ENCODE data around the gene PIGU. TPM values are rescaled to one million over a fixed set of nuclear protein-coding genes. Genes with fewer than 3 reads are reported as not detected.

The PIGU gene
- total and polyA plus RNA-seq, 2 of the 13 experiments (the other 11 are each of a cell fraction or from before 2014, with no cell fraction given), result 45.5 to 231 TPM

- TF ChIP-seq, protein P1, sequence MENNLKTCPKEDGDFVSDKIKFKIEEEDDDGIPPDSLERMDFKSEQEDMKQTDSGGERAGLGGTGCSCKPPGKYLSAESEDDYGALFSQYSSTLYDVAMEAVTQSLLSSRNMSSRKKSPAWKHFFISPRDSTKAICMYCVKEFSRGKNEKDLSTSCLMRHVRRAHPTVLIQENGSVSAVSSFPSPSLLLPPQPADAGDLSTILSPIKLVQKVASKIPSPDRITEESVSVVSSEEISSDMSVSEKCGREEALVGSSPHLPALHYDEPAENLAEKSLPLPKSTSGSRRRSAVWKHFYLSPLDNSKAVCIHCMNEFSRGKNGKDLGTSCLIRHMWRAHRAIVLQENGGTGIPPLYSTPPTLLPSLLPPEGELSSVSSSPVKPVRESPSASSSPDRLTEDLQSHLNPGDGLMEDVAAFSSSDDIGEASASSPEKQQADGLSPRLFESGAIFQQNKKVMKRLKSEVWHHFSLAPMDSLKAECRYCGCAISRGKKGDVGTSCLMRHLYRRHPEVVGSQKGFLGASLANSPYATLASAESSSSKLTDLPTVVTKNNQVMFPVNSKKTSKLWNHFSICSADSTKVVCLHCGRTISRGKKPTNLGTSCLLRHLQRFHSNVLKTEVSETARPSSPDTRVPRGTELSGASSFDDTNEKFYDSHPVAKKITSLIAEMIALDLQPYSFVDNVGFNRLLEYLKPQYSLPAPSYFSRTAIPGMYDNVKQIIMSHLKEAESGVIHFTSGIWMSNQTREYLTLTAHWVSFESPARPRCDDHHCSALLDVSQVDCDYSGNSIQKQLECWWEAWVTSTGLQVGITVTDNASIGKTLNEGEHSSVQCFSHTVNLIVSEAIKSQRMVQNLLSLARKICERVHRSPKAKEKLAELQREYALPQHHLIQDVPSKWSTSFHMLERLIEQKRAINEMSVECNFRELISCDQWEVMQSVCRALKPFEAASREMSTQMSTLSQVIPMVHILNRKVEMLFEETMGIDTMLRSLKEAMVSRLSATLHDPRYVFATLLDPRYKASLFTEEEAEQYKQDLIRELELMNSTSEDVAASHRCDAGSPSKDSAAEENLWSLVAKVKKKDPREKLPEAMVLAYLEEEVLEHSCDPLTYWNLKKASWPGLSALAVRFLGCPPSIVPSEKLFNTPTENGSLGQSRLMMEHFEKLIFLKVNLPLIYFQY (CRISPR knock-in tag; IDR thresholded peaks at IDR 0.05; ENCODE audit: borderline replicate concordance), result no peak
- TF ChIP-seq, protein P2, sequence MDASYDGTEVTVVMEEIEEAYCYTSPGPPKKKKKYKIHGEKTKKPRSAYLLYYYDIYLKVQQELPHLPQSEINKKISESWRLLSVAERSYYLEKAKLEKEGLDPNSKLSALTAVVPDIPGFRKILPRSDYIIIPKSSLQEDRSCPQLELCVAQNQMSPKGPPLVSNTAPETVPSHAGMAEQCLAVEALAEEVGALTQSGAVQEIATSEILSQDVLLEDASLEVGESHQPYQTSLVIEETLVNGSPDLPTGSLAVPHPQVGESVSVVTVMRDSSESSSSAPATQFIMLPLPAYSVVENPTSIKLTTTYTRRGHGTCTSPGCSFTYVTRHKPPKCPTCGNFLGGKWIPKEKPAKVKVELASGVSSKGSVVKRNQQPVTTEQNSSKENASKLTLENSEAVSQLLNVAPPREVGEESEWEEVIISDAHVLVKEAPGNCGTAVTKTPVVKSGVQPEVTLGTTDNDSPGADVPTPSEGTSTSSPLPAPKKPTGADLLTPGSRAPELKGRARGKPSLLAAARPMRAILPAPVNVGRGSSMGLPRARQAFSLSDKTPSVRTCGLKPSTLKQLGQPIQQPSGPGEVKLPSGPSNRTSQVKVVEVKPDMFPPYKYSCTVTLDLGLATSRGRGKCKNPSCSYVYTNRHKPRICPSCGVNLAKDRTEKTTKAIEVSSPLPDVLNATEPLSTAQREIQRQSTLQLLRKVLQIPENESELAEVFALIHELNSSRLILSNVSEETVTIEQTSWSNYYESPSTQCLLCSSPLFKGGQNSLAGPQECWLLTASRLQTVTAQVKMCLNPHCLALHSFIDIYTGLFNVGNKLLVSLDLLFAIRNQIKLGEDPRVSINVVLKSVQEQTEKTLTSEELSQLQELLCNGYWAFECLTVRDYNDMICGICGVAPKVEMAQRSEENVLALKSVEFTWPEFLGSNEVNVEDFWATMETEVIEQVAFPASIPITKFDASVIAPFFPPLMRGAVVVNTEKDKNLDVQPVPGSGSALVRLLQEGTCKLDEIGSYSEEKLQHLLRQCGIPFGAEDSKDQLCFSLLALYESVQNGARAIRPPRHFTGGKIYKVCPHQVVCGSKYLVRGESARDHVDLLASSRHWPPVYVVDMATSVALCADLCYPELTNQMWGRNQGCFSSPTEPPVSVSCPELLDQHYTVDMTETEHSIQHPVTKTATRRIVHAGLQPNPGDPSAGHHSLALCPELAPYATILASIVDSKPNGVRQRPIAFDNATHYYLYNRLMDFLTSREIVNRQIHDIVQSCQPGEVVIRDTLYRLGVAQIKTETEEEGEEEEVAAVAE (CRISPR knock-in tag; IDR thresholded peaks at IDR 0.05; ENCODE audit: borderline replicate concordance), result no peak
- no peak for TF ChIP-seq ZNF660 (CRISPR knock-in tag; IDR thresholded peaks at IDR 0.05; ENCODE audit: borderline replicate concordance, low read depth)
- no peak for TF ChIP-seq ZNF124 (CRISPR knock-in tag; IDR thresholded peaks at IDR 0.05)
- TF ChIP-seq ZSCAN5A (CRISPR knock-in tag; IDR thresholded peaks at IDR 0.05; ENCODE audit: borderline replicate concordance), result no peak
- TF ChIP-seq ZC3H4 (CRISPR knock-in tag; IDR thresholded peaks at IDR 0.05; ENCODE audit: borderline replicate concordance), result no peak
- no peak for TF ChIP-seq LRRFIP1 (CRISPR knock-in tag; conservative IDR thresholded peaks at IDR 0.05)
- TF ChIP-seq HOXA5 (CRISPR knock-in tag; IDR thresholded peaks at IDR 0.05), result peak; percentile 31; the same call in 1 of the 2 replicates
- TF ChIP-seq ZNF207 (IDR thresholded peaks at IDR 0.05; ENCODE audit: borderline replicate concordance), result no peak
- no peak for TF ChIP-seq ZNF839 (CRISPR knock-in tag; IDR thresholded peaks at IDR 0.05; ENCODE audit: borderline replicate concordance)
- TF ChIP-seq TEAD3 (CRISPR knock-in tag; optimal IDR thresholded peaks at IDR 0.05; ENCODE audit: borderline replicate concordance), result peak; percentile 3
- no peak for TF ChIP-seq YY1 (IDR thresholded peaks at IDR 0.05; ENCODE audit: insufficient read depth, insufficient replicate concordance, low read depth, low read length)
- no peak; the same call in 1 of the 2 replicates for TF ChIP-seq ZBTB44 (CRISPR knock-in tag; IDR thresholded peaks at IDR 0.05)
These were observed 161.2 kb downstream of the PIGU start (continued) for GRCh38 chr20:34515484-34516246.
